ENCODE results near the gene MRM2. TPM values are rescaled to one million over a fixed set of nuclear protein-coding genes. Genes with fewer than 3 reads are reported as not detected.

MRM2 gene
- total RNA-seq, 4 donors from 2014 or later: 2.1 to 29.4 (median 12.8) TPM

DNA sequence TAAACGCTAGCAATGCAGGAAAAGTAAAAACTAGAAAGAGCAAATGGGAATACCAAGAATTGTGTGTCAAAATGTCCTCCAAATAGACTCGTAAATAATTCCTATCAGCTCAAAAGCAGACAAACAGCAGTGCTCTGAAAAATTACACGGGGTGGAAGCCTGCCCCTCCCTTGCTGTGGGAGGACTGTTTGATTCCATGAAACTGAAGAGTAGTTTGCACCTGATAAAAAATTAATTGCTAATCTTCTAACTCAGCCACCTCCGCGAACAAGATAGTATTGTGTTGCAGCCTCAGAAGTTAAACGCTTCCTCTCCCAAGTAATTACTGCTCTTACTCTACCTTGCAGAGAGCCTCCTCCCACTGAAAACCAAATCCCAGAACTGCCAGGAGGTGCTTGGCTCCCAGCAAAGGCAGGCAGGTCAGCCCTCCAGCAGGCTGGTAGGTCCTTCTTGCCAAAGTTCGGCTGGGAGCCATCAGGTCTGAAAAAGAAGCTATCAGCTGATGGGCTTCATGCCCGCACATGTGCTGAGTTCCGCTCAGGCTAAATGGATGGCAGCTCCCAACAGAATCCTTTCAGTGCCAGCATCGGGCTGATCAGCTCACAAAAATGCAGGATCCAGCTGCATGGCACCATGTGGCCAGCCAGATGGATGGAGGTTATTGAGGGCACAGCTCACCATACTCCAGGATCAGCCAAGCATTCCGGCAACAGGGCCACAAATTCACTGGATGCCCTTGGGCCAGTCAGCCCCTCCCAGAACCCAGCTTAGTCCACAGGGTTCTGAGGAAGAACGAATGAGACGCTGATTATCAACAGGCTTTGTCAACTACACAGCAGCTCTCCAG, 46.4 kb downstream of the MRM2 start:
- Histone ChIP-seq H3K4me1 (no peaks in the 10 kb centered on the region), H3K9me3 (no peaks in the 10 kb centered on the region), H3K4me3 (no peak overlapping the region), H3K27me3 (no peaks in the 10 kb centered on the region), H3K36me3 (no peaks in the 10 kb centered on the region), H3K27ac (no peak overlapping the region)
- no peak for DNase-seq
- TF ChIP-seq POLR2A (IDR thresholded peaks at IDR 0.05) (no peak), CTCF (IDR thresholded peaks at IDR 0.05) (no peak)
- intact Hi-C loops (cut with DNase I; ENCODE audit: low total_unique reads): no loop called here

DNA sequence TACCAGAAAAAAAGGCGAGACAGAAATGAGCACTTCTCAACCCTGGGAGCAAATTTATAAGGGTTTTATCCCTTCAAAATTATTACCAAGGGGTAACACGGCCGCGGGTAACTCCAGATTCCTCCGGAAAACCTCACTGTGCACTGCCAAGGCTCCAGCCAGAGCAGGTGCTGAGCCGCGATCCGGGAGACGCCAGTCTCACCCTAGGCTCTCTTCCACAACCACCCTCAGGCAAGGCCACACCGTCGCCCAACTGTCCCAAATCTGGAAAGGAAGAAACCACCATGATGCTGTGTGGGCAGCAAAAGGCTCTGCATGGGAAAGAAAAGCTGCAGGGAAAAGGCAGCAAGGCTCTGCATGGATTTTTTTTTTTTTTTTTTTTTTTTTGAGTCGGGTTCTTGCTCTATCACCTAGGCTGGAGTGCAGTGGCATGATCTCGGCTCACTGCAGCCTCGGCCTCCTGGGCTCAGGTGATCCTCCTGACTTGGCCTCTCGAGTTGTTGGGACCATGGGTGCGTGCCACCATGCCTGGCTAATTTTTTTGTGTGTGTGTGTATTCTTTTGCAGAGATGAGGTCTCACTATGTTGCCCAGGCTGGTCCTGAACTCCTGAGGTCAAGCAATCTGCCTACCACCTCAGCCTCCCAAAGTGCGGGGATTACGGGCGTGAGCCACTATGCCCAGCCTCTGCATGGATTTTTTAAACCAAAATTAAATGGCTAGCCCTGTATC, 48.3 kb downstream of the MRM2 start:
- no peak overlapping the region for H3K27ac ChIP-seq
- no peaks in the 10 kb centered on the region for H3K9me3 ChIP-seq
- intact Hi-C loops (cut with DNase I; ENCODE audit: low total_unique reads): no loop called here
- no peak overlapping the region for H3K4me3 ChIP-seq
- DNase-seq: no peak
- no peaks in the 10 kb centered on the region for H3K27me3 ChIP-seq
- H3K36me3 ChIP-seq: no peaks in the 10 kb centered on the region
- no peak for TF ChIP-seq POLR2A (IDR thresholded peaks at IDR 0.05)
- TF ChIP-seq CTCF (IDR thresholded peaks at IDR 0.05): no peak
- H3K4me1 ChIP-seq: no peaks in the 10 kb centered on the region

- H3K4me3 ChIP-seq: no peak overlapping the region
- TF ChIP-seq CTCF (IDR thresholded peaks at IDR 0.05) (no peak), POLR2A (IDR thresholded peaks at IDR 0.05) (no peak)
- H3K36me3 ChIP-seq: no peaks in the 10 kb centered on the region
- H3K4me1 ChIP-seq: no peaks in the 10 kb centered on the region
- no peak for DNase-seq
- H3K27ac ChIP-seq: no peak overlapping the region
- no peaks in the 10 kb centered on the region for H3K27me3 ChIP-seq
- intact Hi-C loops (cut with DNase I; ENCODE audit: low total_unique reads): no loop called here
- no peaks in the 10 kb centered on the region for H3K9me3 ChIP-seq
Observed at GRCh38 chr7:2192831-2193534, 49.0 kb downstream of the MRM2 start.

GRCh38 chr7:2191016-2191415, 51.0 kb downstream of the MRM2 start:
- intact Hi-C loops (cut with DNase I; ENCODE audit: low total_unique reads): no loop called here
- no peak overlapping the region for H3K4me3 ChIP-seq
- no peaks in the 10 kb centered on the region for H3K9me3 ChIP-seq
- DNase-seq: no peak
- no peaks in the 10 kb centered on the region for H3K27me3 ChIP-seq
- H3K36me3 ChIP-seq: no peaks in the 10 kb centered on the region
- TF ChIP-seq POLR2A (IDR thresholded peaks at IDR 0.05) (no peak), CTCF (IDR thresholded peaks at IDR 0.05) (no peak)
- no peak overlapping the region for H3K27ac ChIP-seq
- no peaks in the 10 kb centered on the region for H3K4me1 ChIP-seq

All from uterus (tissue), 4 donors.